ENCODE measurements around the gene VCAN. TPM values are rescaled to one million over a fixed set of nuclear protein-coding genes. Genes with fewer than 3 reads are reported as not detected.

The VCAN gene
- total and polyA plus RNA-seq, 2 of the 4 experiments (the other 2 are of a cell fraction) = 45.3 to 158 TPM

DNA sequence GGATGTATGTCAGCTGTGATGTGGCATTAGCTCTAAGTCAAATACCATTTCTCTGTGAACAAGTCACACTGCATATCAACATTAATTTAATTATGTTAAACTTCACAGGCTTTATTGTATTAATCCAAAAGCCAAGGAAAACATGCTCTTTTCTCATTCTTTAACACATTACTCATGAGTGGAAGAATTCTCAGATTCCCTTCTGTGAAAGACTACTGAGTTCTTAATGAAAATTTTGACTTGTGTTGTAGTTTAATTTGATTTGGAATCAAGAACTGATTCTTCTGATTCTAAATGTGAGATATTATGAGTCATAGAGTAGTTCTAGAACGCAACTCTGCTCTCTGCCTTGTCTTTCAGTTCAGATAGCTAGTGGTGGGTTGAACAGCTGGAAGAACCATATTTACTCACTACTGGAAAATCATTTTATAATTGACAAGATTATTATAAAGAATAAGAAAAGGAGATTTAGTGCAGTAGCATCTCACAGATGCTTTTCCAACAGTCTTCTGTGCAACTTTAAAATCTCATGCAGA lies 90.6 kb downstream of the VCAN start (continued):
- TF ChIP-seq, protein P1, sequence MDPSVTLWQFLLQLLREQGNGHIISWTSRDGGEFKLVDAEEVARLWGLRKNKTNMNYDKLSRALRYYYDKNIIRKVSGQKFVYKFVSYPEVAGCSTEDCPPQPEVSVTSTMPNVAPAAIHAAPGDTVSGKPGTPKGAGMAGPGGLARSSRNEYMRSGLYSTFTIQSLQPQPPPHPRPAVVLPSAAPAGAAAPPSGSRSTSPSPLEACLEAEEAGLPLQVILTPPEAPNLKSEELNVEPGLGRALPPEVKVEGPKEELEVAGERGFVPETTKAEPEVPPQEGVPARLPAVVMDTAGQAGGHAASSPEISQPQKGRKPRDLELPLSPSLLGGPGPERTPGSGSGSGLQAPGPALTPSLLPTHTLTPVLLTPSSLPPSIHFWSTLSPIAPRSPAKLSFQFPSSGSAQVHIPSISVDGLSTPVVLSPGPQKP (IDR thresholded peaks at IDR 0.05; ENCODE audit: borderline replicate concordance, low read depth, low read length) = no peak
- TF ChIP-seq MAZ (IDR thresholded peaks at IDR 0.05; ENCODE audit: borderline replicate concordance, low read depth, low read length) (no peak), POLR2A (IDR thresholded peaks at IDR 0.05; ENCODE audit: low read depth, low read length) (no peak), RCOR1 (IDR thresholded peaks at IDR 0.05; ENCODE audit: insufficient replicate concordance, low read length) (no peak)

Data from IMR-90 (cell line).